Measurements from ENCODE around the gene ZBTB42.
A peak's percentile ranks its signal among the peaks of the same experiment; 100 is the strongest.

ZBTB42 gene

DNA sequence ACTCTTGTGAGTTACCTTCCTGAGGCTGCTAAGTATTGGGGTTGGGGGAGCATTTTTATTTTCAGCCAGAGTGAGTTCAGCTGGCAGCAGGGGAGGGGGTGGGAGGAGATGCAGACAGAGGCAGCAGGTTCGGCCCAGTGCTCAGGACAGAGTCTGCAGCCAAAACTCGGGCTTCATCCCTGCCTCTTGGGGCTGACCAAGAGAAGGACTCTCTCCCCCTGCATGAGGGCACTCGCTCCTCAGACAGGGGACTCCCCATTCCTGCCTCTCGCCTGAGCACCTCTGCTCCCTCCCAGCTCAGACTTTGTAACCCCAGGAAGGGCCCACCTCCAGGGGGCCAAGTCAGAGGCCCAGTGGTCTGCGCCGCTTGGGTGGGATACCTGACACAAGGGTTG is 4.2 kb upstream of the ZBTB42 start:
- no peak for DNase-seq (ENCODE audit: low read depth)
- no peak overlapping the region for H3K4me3 ChIP-seq (ENCODE audit: control insufficient read depth, low read depth, low read length)
- TF ChIP-seq, protein P1, sequence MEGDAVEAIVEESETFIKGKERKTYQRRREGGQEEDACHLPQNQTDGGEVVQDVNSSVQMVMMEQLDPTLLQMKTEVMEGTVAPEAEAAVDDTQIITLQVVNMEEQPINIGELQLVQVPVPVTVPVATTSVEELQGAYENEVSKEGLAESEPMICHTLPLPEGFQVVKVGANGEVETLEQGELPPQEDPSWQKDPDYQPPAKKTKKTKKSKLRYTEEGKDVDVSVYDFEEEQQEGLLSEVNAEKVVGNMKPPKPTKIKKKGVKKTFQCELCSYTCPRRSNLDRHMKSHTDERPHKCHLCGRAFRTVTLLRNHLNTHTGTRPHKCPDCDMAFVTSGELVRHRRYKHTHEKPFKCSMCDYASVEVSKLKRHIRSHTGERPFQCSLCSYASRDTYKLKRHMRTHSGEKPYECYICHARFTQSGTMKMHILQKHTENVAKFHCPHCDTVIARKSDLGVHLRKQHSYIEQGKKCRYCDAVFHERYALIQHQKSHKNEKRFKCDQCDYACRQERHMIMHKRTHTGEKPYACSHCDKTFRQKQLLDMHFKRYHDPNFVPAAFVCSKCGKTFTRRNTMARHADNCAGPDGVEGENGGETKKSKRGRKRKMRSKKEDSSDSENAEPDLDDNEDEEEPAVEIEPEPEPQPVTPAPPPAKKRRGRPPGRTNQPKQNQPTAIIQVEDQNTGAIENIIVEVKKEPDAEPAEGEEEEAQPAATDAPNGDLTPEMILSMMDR (IDR thresholded peaks at IDR 0.05; ENCODE audit: control insufficient read depth, insufficient read depth, low read depth, low read length, missing control alignments): no peak

DNA sequence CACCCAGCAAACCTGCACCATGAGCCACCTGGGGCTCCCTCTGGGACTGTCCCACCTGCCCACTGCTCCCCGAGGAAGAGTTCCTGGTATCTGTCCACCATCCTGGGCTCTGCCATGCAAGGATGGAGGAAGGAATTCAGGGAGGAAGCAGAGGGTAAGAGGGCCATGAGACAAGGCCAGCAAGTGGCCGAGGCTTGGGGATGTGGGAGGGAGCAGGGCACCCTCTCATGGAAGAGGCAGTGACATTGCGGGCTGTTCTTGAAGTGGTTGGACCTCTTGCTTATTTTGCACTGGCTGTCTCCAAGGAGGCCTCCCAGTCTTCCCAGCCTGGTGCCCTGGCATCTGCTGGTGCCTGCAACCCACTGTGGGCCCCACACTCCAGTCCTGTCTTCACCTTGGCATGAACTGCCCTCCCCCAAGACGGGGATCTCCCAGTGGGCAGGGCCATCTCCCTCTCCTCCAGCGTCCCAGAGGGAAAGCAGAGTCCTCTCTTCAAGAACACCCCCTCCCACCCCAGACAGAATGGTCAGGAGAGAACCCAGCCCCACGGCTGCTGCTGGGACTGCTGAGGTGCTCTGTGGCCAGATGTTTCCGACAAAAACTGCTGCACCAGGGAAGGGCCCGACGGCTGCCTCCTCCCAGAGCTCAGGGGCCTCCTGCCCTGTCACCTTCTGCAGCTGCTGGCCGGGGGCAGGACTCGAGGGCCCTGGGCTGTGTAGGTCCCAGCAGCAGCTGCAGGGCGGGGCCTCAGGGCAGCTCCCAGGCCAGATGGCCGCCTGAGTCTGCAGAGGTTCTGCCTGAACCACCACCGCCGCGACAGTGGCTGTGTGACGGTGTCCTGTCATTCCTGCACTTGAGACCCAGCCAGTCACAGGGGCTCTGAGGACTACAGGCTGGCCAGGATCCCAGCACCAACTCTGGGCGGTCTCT is 3.5 kb upstream of the ZBTB42 start:
- TF ChIP-seq, protein P1 (IDR thresholded peaks at IDR 0.05; ENCODE audit: control insufficient read depth, insufficient read depth, low read depth, low read length, missing control alignments): no peak
- DNase-seq (ENCODE audit: low read depth): no peak
- H3K4me3 ChIP-seq (ENCODE audit: control insufficient read depth, low read depth, low read length): no peak overlapping the region

DNA sequence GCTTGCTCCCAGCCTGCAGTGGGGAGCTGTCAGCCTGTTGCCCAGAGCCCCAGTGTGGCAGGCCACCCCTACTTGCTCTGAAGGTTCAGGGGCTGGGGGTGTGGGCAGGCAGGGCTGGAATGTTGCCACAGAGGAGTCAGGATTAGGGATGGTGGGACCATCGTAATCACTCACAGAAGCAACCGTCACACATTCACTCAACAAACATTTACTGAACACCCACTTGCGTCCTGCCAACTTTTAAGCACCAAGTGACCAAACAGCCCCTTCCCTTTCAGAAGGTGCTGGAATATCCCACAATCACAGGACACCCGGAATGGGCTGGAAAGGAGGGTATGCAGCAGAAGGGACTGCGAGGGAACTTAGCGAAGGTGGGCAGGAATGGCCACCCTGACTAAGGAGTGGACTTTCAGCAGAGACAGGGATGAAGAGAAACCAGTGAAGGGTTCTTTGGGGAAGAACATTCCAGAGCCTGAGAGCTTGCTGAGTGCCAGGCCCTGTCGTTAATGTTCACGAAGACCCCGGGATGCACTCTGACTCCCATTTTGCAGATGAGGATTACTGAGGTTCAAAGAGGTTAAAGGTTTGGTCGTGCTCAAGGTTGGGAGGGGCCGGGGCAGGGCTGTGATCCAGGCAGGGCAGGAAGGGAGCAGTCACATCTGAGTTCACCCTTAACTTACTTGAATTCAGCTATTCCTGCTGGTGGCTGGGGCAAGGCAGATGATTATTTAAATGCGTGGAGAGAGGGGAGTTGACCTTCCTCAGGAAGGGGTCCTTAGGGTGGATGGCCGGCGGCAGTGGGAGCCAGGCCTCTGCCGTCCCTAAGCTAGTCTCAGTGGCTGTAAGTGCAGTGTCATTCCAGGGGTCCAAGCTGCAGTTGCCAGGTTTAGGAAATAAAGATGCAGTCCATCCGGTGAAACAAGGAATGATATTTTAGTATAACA is 2.3 kb upstream of the ZBTB42 start:
- DNase-seq (ENCODE audit: low read depth): no peak
- TF ChIP-seq, protein P1 (IDR thresholded peaks at IDR 0.05; ENCODE audit: control insufficient read depth, insufficient read depth, low read depth, low read length, missing control alignments): no peak
- H3K4me3 ChIP-seq (ENCODE audit: control insufficient read depth, low read depth, low read length): no peak overlapping the region

DNA sequence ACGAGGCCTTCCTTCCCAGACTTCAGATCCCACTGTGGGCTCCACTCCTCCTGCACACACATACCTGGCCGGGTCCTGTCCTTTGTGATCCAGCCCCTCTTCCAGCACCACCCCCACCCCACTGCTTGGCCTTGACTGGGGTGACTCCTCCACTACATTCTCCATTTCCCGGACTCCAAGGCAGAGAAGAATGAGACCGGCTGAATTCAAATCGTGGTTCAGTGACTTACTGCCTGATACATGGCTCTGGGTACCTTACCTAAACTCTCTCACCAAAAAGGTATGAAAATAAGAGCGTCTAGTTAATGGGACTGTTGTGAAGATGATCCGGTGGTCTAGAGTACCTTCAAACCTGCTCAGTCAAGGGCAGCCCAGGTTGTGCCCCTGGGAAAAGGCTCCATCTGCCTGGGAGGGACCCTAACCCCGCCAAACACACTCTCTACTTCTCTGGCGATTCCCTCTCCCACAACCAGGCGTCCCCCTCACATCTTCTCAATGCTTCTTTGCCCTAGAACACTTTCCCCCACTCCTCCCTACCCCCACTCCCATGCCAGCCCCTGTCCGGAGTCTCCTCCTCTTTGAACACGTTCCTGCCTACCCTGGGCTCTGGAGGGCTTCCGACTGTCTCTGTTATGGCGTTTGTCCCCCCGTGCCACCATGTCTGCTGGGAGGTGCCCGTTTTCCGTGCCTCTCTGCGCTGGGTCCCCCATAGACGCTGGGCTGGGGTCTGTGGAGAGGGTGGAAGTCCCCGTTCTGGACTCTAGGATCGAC is 1.5 kb upstream of the ZBTB42 start:
- TF ChIP-seq, protein P1 (IDR thresholded peaks at IDR 0.05; ENCODE audit: control insufficient read depth, insufficient read depth, low read depth, low read length, missing control alignments): no peak

DNA sequence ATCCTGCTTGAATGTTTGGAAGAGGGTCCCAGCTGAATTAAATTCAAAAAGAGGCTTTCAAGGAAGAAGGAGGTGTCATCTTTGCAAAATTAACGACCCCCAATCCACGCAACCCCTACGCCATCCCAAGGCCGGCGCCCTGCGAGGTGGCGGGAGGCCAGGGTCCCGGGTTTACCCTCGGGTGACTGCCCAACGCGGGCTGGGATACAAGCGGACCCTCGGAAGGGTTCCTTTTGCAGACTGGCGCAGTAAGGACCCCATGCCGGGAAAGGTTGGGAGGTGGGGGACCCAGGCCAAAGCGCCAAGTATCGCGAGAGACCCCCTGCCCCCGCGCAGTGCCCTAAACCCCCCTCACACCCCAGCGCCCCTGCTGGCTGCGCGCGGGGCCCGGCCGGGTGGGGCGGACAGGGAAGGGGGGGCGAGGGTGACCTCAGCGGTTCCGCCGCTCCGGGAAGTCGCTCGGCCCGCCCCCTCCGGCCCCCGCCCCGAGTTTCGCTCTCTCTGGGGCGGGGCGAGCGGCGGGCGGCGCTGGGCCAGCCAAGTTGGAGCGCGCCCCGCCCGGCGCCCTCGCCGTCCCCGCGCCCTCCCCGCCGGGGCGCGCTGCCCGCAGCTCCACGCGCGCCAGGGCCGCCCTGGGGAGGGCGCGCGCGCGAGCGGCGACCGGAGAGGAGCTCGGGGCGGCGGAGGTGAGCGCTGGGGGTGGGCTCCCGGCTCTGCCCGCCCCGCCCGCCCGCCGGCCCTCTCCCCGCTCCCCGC is 708 bp upstream of the ZBTB42 start:
- TF ChIP-seq, protein P1 (IDR thresholded peaks at IDR 0.05; ENCODE audit: control insufficient read depth, insufficient read depth, low read depth, low read length, missing control alignments): no peak
- no peak for DNase-seq (ENCODE audit: low read depth)
- peak overlapping the region; percentile 49 for H3K4me3 ChIP-seq (ENCODE audit: control insufficient read depth, low read depth, low read length)

More for the DNA sequence above, 1.5 kb upstream of the ZBTB42 start:
- H3K4me3 ChIP-seq (ENCODE audit: control insufficient read depth, low read depth, low read length): peak overlapping the region; percentile 48; the same call in 1 of the 2 replicates
- no peak for DNase-seq (ENCODE audit: low read depth)
